Stimulated activated CD8-positive, alpha-beta memory T cell treated with anti-CD3 and anti-CD28 coated beads, Interleukin-12 subunit alpha, Interleukin-12 subunit beta, amount 100 ng/mL, for 24 hours (primary cell): Measurements from ENCODE around the gene ABCC3.

Experiments used
- DNase-seq: peaks from one replicate; pipeline ENCODE4 v3.0.0-alpha.2; 2020; ENCODE audit errors: extremely low read depth

Gene ABCC3

GRCh38 chr17:50684288-50684611 is 49.6 kb downstream of the ABCC3 start:
- DNase-seq = no peak

- no peak for DNase-seq
Observed at GRCh38 chr17:50684612-50685333, 50.1 kb downstream of the ABCC3 start.

- DNase-seq = no peak
Observed at GRCh38 chr17:50685334-50685665, 50.6 kb downstream of the ABCC3 start.

GRCh38 chr17:50685691-50686493 is 51.2 kb downstream of the ABCC3 start:
- no peak for DNase-seq

GRCh38 chr17:50686494-50687199 is 52.0 kb downstream of the ABCC3 start:
- DNase-seq = no peak

GRCh38 chr17:50687200-50688066 is 52.8 kb downstream of the ABCC3 start:
- no peak for DNase-seq

GRCh38 chr17:50688245-50688644 is 53.6 kb downstream of the ABCC3 start:
- DNase-seq = no peak

- no peak for DNase-seq
Observed at GRCh38 chr17:50689251-50689650, 54.6 kb downstream of the ABCC3 start.

GRCh38 chr17:50689956-50690886 is 55.5 kb downstream of the ABCC3 start:
- DNase-seq = no peak

GRCh38 chr17:50690887-50691549 is 56.3 kb downstream of the ABCC3 start:
- DNase-seq = no peak

- no peak for DNase-seq
Observed at GRCh38 chr17:50691550-50692447, 57.1 kb downstream of the ABCC3 start.

GRCh38 chr17:50692448-50693035 is 57.9 kb downstream of the ABCC3 start:
- no peak for DNase-seq

- no peak for DNase-seq
Observed at GRCh38 chr17:50693036-50693682, 58.5 kb downstream of the ABCC3 start.

GRCh38 chr17:50696365-50696879 is 61.7 kb downstream of the ABCC3 start:
- no peak for DNase-seq

GRCh38 chr17:50697062-50697461 is 62.4 kb downstream of the ABCC3 start:
- no peak for DNase-seq

GRCh38 chr17:50697663-50698272 is 63.1 kb downstream of the ABCC3 start:
- no peak for DNase-seq

GRCh38 chr17:50699410-50699809 is 64.7 kb downstream of the ABCC3 start:
- no peak for DNase-seq

GRCh38 chr17:50703162-50703561 is 68.5 kb downstream of the ABCC3 start:
- DNase-seq = no peak
